Measurements from ENCODE around the gene FCGBP.

DNA sequence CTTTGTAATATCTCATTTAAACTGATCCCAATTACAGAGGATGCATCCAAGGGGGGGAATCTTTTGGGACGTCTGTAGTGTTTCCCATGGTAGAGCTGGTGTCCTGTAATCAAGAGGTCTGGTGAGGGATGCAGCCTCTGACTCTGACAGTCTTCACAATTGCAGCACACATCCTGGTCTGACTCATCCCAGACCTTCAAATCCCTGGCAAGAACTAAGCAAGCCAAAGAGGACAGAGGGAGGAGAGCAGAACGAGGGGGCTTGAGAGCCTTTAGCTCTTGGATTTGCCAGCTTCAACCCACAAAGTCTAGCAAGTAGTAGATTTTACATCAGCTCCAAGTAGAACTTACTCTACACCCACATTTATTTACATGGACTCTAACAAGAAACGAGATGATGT is 17.3 kb upstream of the FCGBP start:
- no peak for TF ChIP-seq POLR2AphosphoS5 (IDR thresholded peaks at IDR 0.05; ENCODE audit: low read depth, low read length)
- TF ChIP-seq POLR2A (IDR thresholded peaks at IDR 0.05; ENCODE audit: low read depth, low read length): no peak
- TF ChIP-seq TAF1 (IDR thresholded peaks at IDR 0.05; ENCODE audit: low read depth, low read length): no peak
- no peak for TF ChIP-seq SPI1 (IDR thresholded peaks at IDR 0.05; ENCODE audit: low read depth, low read length)
- no peak for TF ChIP-seq POU2F2 (IDR thresholded peaks at IDR 0.05; ENCODE audit: low read depth, low read length)

Measured in GM12891 (cell line).